Small intestine (tissue), 7 donors: Measurements from ENCODE around the gene C1QTNF1. TPM values are rescaled to one million over a fixed set of nuclear protein-coding genes. Genes with fewer than 3 reads are reported as not detected.

ENCODE experiments used
- DNase-seq, 2 donors: peaks; one replicate each; pipeline versions ENCODE4 v3.0.0 to v3.0.0-alpha.2; 2013
- FAIRE-seq: peaks from 2 replicates; lab custom pipeline; 2012; peaks lifted over from hg19 to GRCh38; lab: Jason Lieb, UNC
- H3K27ac ChIP-seq, 3 donors: one replicate each; pipeline ENCODE4 v1.5.1; 2013; ENCODE audit warnings: low read length in 2 of 3, mild to moderate bottlenecking in 2 of 3, control low read depth in 1 of 3, inconsistent platforms in 1 of 3, low read depth in 1 of 3, moderate library complexity in 1 of 3
- H3K27me3 ChIP-seq, 3 donors: one replicate each; pipeline ENCODE4 v1.6.1; 2013; ENCODE audit warnings: low read length in 3 of 3, inconsistent platforms in 1 of 3; ENCODE audit not compliant: control insufficient read depth in 3 of 3, insufficient read depth in 3 of 3
- H3K36me3 ChIP-seq, 3 donors: one replicate each; pipeline ENCODE4 v1.6.1; 2013; ENCODE audit warnings: low read length in 3 of 3, inconsistent platforms in 1 of 3, low read depth in 1 of 3, mild to moderate bottlenecking in 1 of 3, moderate library complexity in 1 of 3; ENCODE audit not compliant: control insufficient read depth in 3 of 3, insufficient read depth in 2 of 3
- H3K4me1 ChIP-seq, 3 donors: one replicate each; pipeline ENCODE4 v1.6.1; 2013; ENCODE audit warnings: low read length in 2 of 3, inconsistent platforms in 1 of 3, low read depth in 1 of 3, mild to moderate bottlenecking in 1 of 3, moderate library complexity in 1 of 3; ENCODE audit not compliant: control insufficient read depth in 3 of 3, insufficient read depth in 2 of 3
- H3K4me3 ChIP-seq, 3 donors: one replicate each; pipeline ENCODE4 v1.5.1; 2013; ENCODE audit warnings: low read length in 3 of 3, control low read depth in 1 of 3, inconsistent platforms in 1 of 3, low read depth in 1 of 3, mild to moderate bottlenecking in 1 of 3, moderate library complexity in 1 of 3
- H3K9me3 ChIP-seq, 2 donors: one replicate each; pipeline ENCODE4 v1.6.1; 2013; ENCODE audit warnings: low read depth in 1 of 2, low read length in 1 of 2; ENCODE audit not compliant: control insufficient read depth in 2 of 2, insufficient read depth in 1 of 2
- WGBS, 3 donors: extraction: QIAGEN DNeasy Blood & Tissue Kit; methylation state at CpG; one replicate each; pipeline ENCODE4 v1.1.7; 2013; 5-methylcytosine and 5-hydroxymethylcytosine counted together
- polyA plus RNA-seq, 4 donors: library from polyadenylated mRNA; stranded (reverse) in 3 of 4; unstranded in 1 of 4; fragments of 200-250 nt in 3 of 4; fragments of 120-200 nt in 1 of 4; gene quantifications; one replicate each; pipeline versions ENCODE4 v1.2.1 to v1.2.3, GENCODE V29; 2013
- donor health status: healthy with polysubstance abuse.
- donor health status: control.
- donor health status: control.
- donor health status: Bipolar disorder and iron deficiency.
- donor health status: healthy.

Gene C1QTNF1
- polyA plus RNA-seq, 4 donors = 0.67 to 57.4 (median 2.8) TPM

- no peak for DNase-seq
- Histone ChIP-seq H3K4me1 (peaks cover 5 to 19% (median 15%) of the 10 kb centered on the region in 3 donors), H3K27ac (no peak overlapping the region), H3K36me3 (peaks cover 9 to 71% (median 14%) of the 10 kb centered on the region in 3 donors), H3K9me3 (no peaks in the 10 kb centered on the region), H3K4me3 (no peak overlapping the region), H3K27me3 (no peaks in the 10 kb centered on the region)
- FAIRE-seq = no peak
- 70 to 81% (median 73%) methylated on average over 18 to 19 of the region's 19 CpGs for WGBS, 3 donors
Observed at GRCh38 chr17:79001190-79002020, 22.6 kb upstream of the C1QTNF1 start.

GRCh38 chr17:79002291-79002690, 21.7 kb upstream of the C1QTNF1 start:
- Histone ChIP-seq H3K27ac (no peak overlapping the region), H3K27me3 (no peaks in the 10 kb centered on the region), H3K36me3 (peaks cover 2 to 68% (median 12%) of the 10 kb centered on the region in 3 donors), H3K4me3 (no peak overlapping the region), H3K4me1 (peaks cover 5 to 20% (median 15%) of the 10 kb centered on the region in 3 donors), H3K9me3 (no peaks in the 10 kb centered on the region)
- WGBS, 3 donors = 80 to 86% (median 86%) methylated on average over 14 of the region's 14 CpGs
- no peak for DNase-seq
- no peak for FAIRE-seq

- Histone ChIP-seq H3K27me3 (no peaks in the 10 kb centered on the region), H3K4me3 (no peak overlapping the region), H3K27ac (no peak overlapping the region), H3K4me1 (peaks cover 12 to 21% (median 19%) of the 10 kb centered on the region in 3 donors), H3K9me3 (no peaks in the 10 kb centered on the region), H3K36me3 (peaks cover 0 to 68% (median 6%) of the 10 kb centered on the region in 3 donors)
- DNase-seq (no peak), FAIRE-seq (no peak)
- WGBS, 3 donors = 43 to 66% (median 52%) methylated on average over 20 of the region's 20 CpGs
Observed at GRCh38 chr17:79002796-79003593, 21.0 kb upstream of the C1QTNF1 start.

GRCh38 chr17:79003661-79004411, 20.1 kb upstream of the C1QTNF1 start:
- FAIRE-seq (no peak), DNase-seq (no peak)
- no peaks in the 10 kb centered on the region for H3K27me3 ChIP-seq
- peaks cover 14 to 29% (median 19%) of the 10 kb centered on the region in 3 donors for H3K4me1 ChIP-seq
- 48 to 65% (median 57%) methylated on average over 3 of the region's 3 CpGs for WGBS, 3 donors
- H3K36me3 ChIP-seq = peaks cover 0 to 62% (median 3%) of the 10 kb centered on the region in 3 donors
- no peaks in the 10 kb centered on the region for H3K9me3 ChIP-seq
- no peak overlapping the region for H3K4me3 ChIP-seq
- no peak overlapping the region for H3K27ac ChIP-seq

- DNase-seq (peak; percentile 82 to 93), FAIRE-seq (no peak)
- no peak overlapping the region for H3K4me3 ChIP-seq
- peak overlapping the region; percentile 46 to 86 (median 63) for H3K27ac ChIP-seq
- H3K4me1 ChIP-seq = peaks cover 14 to 33% (median 19%) of the 10 kb centered on the region in 3 donors
- no peaks in the 10 kb centered on the region for H3K27me3 ChIP-seq
- H3K9me3 ChIP-seq = no peaks in the 10 kb centered on the region
- 8 to 51% (median 22%) methylated on average over 12 of the region's 12 CpGs for WGBS, 3 donors
- H3K36me3 ChIP-seq = peaks cover 0 to 52% (median 0%) of the 10 kb centered on the region in 3 donors
Observed at GRCh38 chr17:79005063-79005861, 18.7 kb upstream of the C1QTNF1 start.

GRCh38 chr17:79006046-79006445, 17.9 kb upstream of the C1QTNF1 start:
- DNase-seq = peak in 1 of 2 donors; percentile 46
- Histone ChIP-seq H3K4me1 (peaks cover 14 to 35% (median 20%) of the 10 kb centered on the region in 3 donors), H3K4me3 (no peak overlapping the region)

GRCh38 chr17:79006794-79007503, 17.0 kb upstream of the C1QTNF1 start:
- H3K36me3 ChIP-seq = peaks cover 0 to 36% (median 0%) of the 10 kb centered on the region in 3 donors
- DNase-seq (no peak), FAIRE-seq (no peak)
- no peaks in the 10 kb centered on the region for H3K9me3 ChIP-seq
- H3K4me1 ChIP-seq = peaks cover 14 to 35% (median 20%) of the 10 kb centered on the region in 3 donors
- WGBS, 3 donors = 79 to 83% (median 82%) methylated on average over 19 of the region's 19 CpGs
- H3K27ac ChIP-seq = peak overlapping the region in 2 of 3 donors; percentile 14 to 86
- no peaks in the 10 kb centered on the region for H3K27me3 ChIP-seq
- no peak overlapping the region for H3K4me3 ChIP-seq

More at GRCh38 chr17:79006046-79006445, 17.9 kb upstream of the C1QTNF1 start:
- peak overlapping the region; percentile 46 to 86 (median 63) for H3K27ac ChIP-seq
- no peaks in the 10 kb centered on the region for H3K9me3 ChIP-seq
- 25 to 68% (median 61%) methylated on average over 8 of the region's 8 CpGs for WGBS, 3 donors
- no peak for FAIRE-seq
- H3K27me3 ChIP-seq = no peaks in the 10 kb centered on the region
- peaks cover 0 to 44% (median 0%) of the 10 kb centered on the region in 3 donors for H3K36me3 ChIP-seq
